Transverse colon (tissue), 4 donors: ENCODE results near the gene ARHGEF10L. TPM values are rescaled to one million over a fixed set of nuclear protein-coding genes. Genes with fewer than 3 reads are reported as not detected.

Experiments used
- DNase-seq: peaks from one replicate; pipeline ENCODE4 v3.0.0-alpha.2; 2019
- H3K27ac ChIP-seq, 4 donors: fragments of 200-600 bp; sonication (generic); 2 replicates each; pipeline ENCODE4 v1.5.1; 2016 to 2018; ENCODE audit warnings: inconsistent platforms in 4 of 4
- H3K27me3 ChIP-seq: fragments of 200-600 bp; sonication (generic); 2 replicates; pipeline ENCODE4 v1.5.1; 2017; ENCODE audit warnings: inconsistent platforms
- H3K36me3 ChIP-seq, 4 donors: fragments of 200-600 bp; sonication (generic); 2 replicates each; pipeline ENCODE4 v1.5.1; 2017 to 2019; ENCODE audit warnings: inconsistent platforms in 4 of 4
- H3K4me1 ChIP-seq, 4 donors: fragments of 200-600 bp; sonication (generic); 2 replicates each; pipeline ENCODE4 v1.5.1; 2017 to 2020; ENCODE audit warnings: inconsistent platforms in 4 of 4
- H3K4me3 ChIP-seq, 4 donors: fragments of 200-600 bp; sonication (generic); 1 replicate in 1 of 4; 2 replicates in 3 of 4; pipeline versions ENCODE4 v1.5.1 to v1.6.1; 2017 to 2019; ENCODE audit warnings: inconsistent platforms in 4 of 4
- H3K9me3 ChIP-seq, 2 donors: fragments of 200-600 bp; sonication (generic); 2 replicates each; pipeline ENCODE4 v1.5.1; 2017 to 2019; ENCODE audit warnings: inconsistent platforms in 2 of 2
- CTCF ChIP-seq, 5 experiments: fragments of 200-600 bp in 3 of 5; fragments of 450-650 bp in 2 of 5; sonication (generic) in 3 of 5; IDR thresholded peaks; 1 replicate in 2 of 5; 2 replicates in 3 of 5; pipeline ENCODE4 v1.5.1; 2016 to 2017; ENCODE audit warnings: antibody characterized with exemption in 5 of 5, inconsistent platforms in 3 of 5, mild to moderate bottlenecking in 2 of 5, moderate library complexity in 1 of 5
- EP300 ChIP-seq: sonication (generic); formaldehyde crosslinking; IDR thresholded peaks from one replicate; pipeline ENCODE4 v1.6.1; 2017; ENCODE audit warnings: antibody characterized with exemption, low read depth
- POLR2A ChIP-seq: fragments of 450-650 bp; IDR thresholded peaks from one replicate; pipeline ENCODE4 v1.6.1; 2016; ENCODE audit warnings: antibody characterized with exemption, mild to moderate bottlenecking, moderate library complexity
- POLR2AphosphoS5 ChIP-seq, 3 donors: sonication (generic); formaldehyde crosslinking; IDR thresholded peaks; one replicate each; pipeline ENCODE4 v1.6.1; 2016; ENCODE audit warnings: antibody characterized with exemption in 3 of 3
- WGBS, 2 donors: methylation state at CpG; one replicate each; pipeline ENCODE4 v1.1.5; 2018; ENCODE audit warnings: low coverage in 1 of 2; 5-methylcytosine and 5-hydroxymethylcytosine counted together
- in situ Hi-C, 4 donors: fragments of 200-750 bp; cut with MboI; loops; one replicate each; pipeline versions ENCODE4 v1.15.0 to v1.15.1; 2017; ENCODE audit warnings: low sequenced_read_pairs in 3 of 4, low pct_ligation_motif_present in 1 of 4, low pct_unique_long_range_greater_than_20kb in 1 of 4
- intact Hi-C: fragments of 100-400 bp; cut with DNase I; formaldehyde crosslinking; loops from one replicate; pipeline ENCODE4 v1.15.1; 2023; ENCODE audit warnings: low total_unique reads
- total RNA-seq, 4 donors: library from RNA; depleted of rRNA; stranded (reverse); fragments of >200 nt; gene quantifications; one replicate each; pipeline ENCODE4 v1.1.0, GENCODE V29; 2016

ARHGEF10L gene
- total RNA-seq, 4 donors from 2014 or later, result 115 to 326 (median 199) TPM

- H3K4me3 ChIP-seq, result no peak overlapping the region
- intact Hi-C loops (no loop called here), in situ Hi-C loops (no loop called here)
- TF ChIP-seq POLR2A (no peak), POLR2AphosphoS5 (IDR thresholded peaks at IDR 0.05) (no peak), CTCF (IDR thresholded peaks at IDR 0.05) (no peak), EP300 (no peak)
- H3K9me3 ChIP-seq, result no peaks in the 10 kb centered on the region
- H3K27me3 ChIP-seq, result no peaks in the 10 kb centered on the region
- H3K36me3 ChIP-seq, result no peaks in the 10 kb centered on the region
- no peak for DNase-seq
- no peaks in the 10 kb centered on the region for H3K4me1 ChIP-seq
- WGBS, 2 donors, result 85% methylated on average over 12 of the region's 12 CpGs; no CpG with 5 or more reads in 1 of the 2 donors
- H3K27ac ChIP-seq, result no peak overlapping the region
These were observed 189.8 kb downstream of the ARHGEF10L start for GRCh38 chr1:17729248-17729647.

- Histone ChIP-seq H3K9me3 (no peaks in the 10 kb centered on the region), H3K4me3 (no peak overlapping the region), H3K4me1 (no peaks in the 10 kb centered on the region), H3K36me3 (no peaks in the 10 kb centered on the region), H3K27ac (no peak overlapping the region), H3K27me3 (no peaks in the 10 kb centered on the region)
- intact Hi-C loops (no loop called here), in situ Hi-C loops (no loop called here)
- WGBS, 2 donors, result 64 to 82% methylated on average over 6 to 10 of the region's 10 CpGs
- no peak for TF ChIP-seq EP300
- no peak for TF ChIP-seq POLR2A
- no peak for TF ChIP-seq POLR2AphosphoS5 (IDR thresholded peaks at IDR 0.05)
- no peak for TF ChIP-seq CTCF (IDR thresholded peaks at IDR 0.05)
- no peak for DNase-seq
These were observed 190.4 kb downstream of the ARHGEF10L start for GRCh38 chr1:17729909-17730308.

GRCh38 chr1:17731460-17731859 lies 192.0 kb downstream of the ARHGEF10L start:
- WGBS, 2 donors, result 55% methylated on average over 5 of the region's 5 CpGs; no CpG with 5 or more reads in 1 of the 2 donors
- TF ChIP-seq CTCF (IDR thresholded peaks at IDR 0.05), result no peak
- TF ChIP-seq EP300, result no peak
- no peak for TF ChIP-seq POLR2AphosphoS5 (IDR thresholded peaks at IDR 0.05)
- TF ChIP-seq POLR2A, result no peak
- intact Hi-C loops, result no loop called here
- peak; percentile 22 for DNase-seq
- no peak overlapping the region for H3K27ac ChIP-seq
- H3K36me3 ChIP-seq, result no peaks in the 10 kb centered on the region
- H3K4me1 ChIP-seq, result no peaks in the 10 kb centered on the region
- in situ Hi-C loops, result no loop called here
- no peak overlapping the region for H3K4me3 ChIP-seq
- H3K27me3 ChIP-seq, result no peaks in the 10 kb centered on the region
- H3K9me3 ChIP-seq, result no peaks in the 10 kb centered on the region

GRCh38 chr1:17732475-17732874 lies 193.0 kb downstream of the ARHGEF10L start:
- WGBS, 2 donors, result 88 to 90% methylated on average over 1 to 2 of the region's 2 CpGs
- no peak overlapping the region for H3K27ac ChIP-seq
- H3K27me3 ChIP-seq, result peaks cover 7% of the 10 kb centered on the region
- H3K36me3 ChIP-seq, result no peaks in the 10 kb centered on the region
- TF ChIP-seq POLR2AphosphoS5 (IDR thresholded peaks at IDR 0.05) (no peak), POLR2A (no peak), EP300 (no peak), CTCF (IDR thresholded peaks at IDR 0.05) (no peak)
- in situ Hi-C loops, result no loop called here
- intact Hi-C loops, result no loop called here
- H3K4me3 ChIP-seq, result no peak overlapping the region
- H3K4me1 ChIP-seq, result no peaks in the 10 kb centered on the region
- DNase-seq, result no peak
- H3K9me3 ChIP-seq, result no peaks in the 10 kb centered on the region
